ENCODE data around the gene HS3ST4. TPM values are rescaled to one million over a fixed set of nuclear protein-coding genes. Genes with fewer than 3 reads are reported as not detected.

The HS3ST4 gene
- total and polyA plus RNA-seq, 2 of the 4 experiments (the other 2 are of a cell fraction): not detected

DNA sequence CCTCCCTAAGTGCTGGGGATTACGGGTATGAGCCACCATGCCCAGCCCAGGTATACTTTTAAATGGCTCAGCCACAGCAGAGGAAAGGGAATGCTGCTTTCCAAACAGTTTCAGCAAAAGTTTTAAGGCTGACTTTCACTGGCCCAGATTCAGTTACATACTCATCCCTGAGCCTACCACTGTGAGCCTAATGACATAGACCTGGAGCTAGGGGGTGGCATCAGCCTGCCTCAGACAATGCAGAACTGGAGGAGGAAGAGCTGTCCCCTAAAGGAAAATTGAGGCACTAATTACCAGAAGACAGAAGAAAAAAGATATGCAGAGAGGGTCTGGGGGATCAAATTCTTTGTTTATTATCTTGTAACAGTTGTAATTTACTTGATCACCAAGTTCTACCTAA lies 43.9 kb downstream of the HS3ST4 start:
- Histone ChIP-seq H4K20me1 (ENCODE audit: insufficient read depth, low read length) (no peaks in the 10 kb centered on the region), H3K56ac (ENCODE audit: extremely low read depth, insufficient read depth, low read length) (no peak overlapping the region), H4K91ac (ENCODE audit: insufficient read depth, low read depth, low read length) (no peak overlapping the region), H3K23ac (ENCODE audit: low read depth, low read length) (no peak overlapping the region), H3K9me1 (ENCODE audit: insufficient read depth, low read length) (no peaks in the 10 kb centered on the region), H2BK120ac (ENCODE audit: low read depth, low read length) (no peak overlapping the region), H4K5ac (ENCODE audit: low read depth, low read length) (no peak overlapping the region), H3K18ac (ENCODE audit: low read depth, low read length) (no peak overlapping the region), H2AFZ (replicated peaks; ENCODE audit: low read length, poor library complexity) (no peak overlapping the region), H3K4ac (ENCODE audit: low read depth, low read length) (no peak overlapping the region), H2BK20ac (ENCODE audit: low read depth, low read length) (no peak overlapping the region), H3K36me3 (ENCODE audit: control insufficient read depth, insufficient read depth, low read length) (no peaks in the 10 kb centered on the region), H3K79me1 (ENCODE audit: low read depth in 1 of 2, low read length in 2 of 2) (no peaks in the 10 kb centered on the region), H3K9me3 (ENCODE audit: control insufficient read depth, insufficient read depth, low read length) (peaks cover 4% of the 10 kb centered on the region; the same call in 1 of the 2 replicates), H3K4me2 (ENCODE audit: low read depth, low read length) (no peak overlapping the region), H4K8ac (ENCODE audit: low read depth in 2 of 2, low read length in 2 of 2) (no peak overlapping the region), H3K4me1 (ENCODE audit: control insufficient read depth, insufficient read depth, low read length) (no peaks in the 10 kb centered on the region), H2AK5ac (ENCODE audit: low read depth, low read length) (no peak overlapping the region), H2AK9ac (replicated peaks; ENCODE audit: low read depth, low read length, poor library complexity) (no peak overlapping the region), H3K27me3 (ENCODE audit: control insufficient read depth, insufficient read depth, low read length) (no peaks in the 10 kb centered on the region), H2BK5ac (ENCODE audit: low read depth, low read length, poor library complexity, severe bottlenecking) (no peak overlapping the region), H3K9ac (ENCODE audit: low read depth, low read length) (no peak overlapping the region), H3K27ac (ENCODE audit: insufficient read depth, low read length) (no peak overlapping the region), H3K14ac (replicated peaks; ENCODE audit: low read depth, low read length) (no peak overlapping the region), H3K4me3 (ENCODE audit: insufficient read depth, low read depth, low read length) (no peak overlapping the region), H2BK15ac (ENCODE audit: low read depth, low read length) (no peak overlapping the region)
- CTCF ChIA-PET: no interaction called here
- ATAC-seq (ENCODE audit: low read depth): no peak
- WGBS, 2 experiments (ENCODE audit: extremely low coverage in 2 of 2, insufficient read length in 1 of 2): 20% methylated on average over 1 of the region's 1 CpG; no CpG with 5 or more reads in 1 of the 2 experiments
- in situ Hi-C loops (cut with MboI; ENCODE audit: low sequenced_read_pairs) (no loop called here), dilution Hi-C loops (cut with HindIII; ENCODE audit: low sequenced_read_pairs, unreplicated experiment) (no loop called here), intact Hi-C loops (cut with micrococcal nuclease) (no loop called here)
- POLR2A ChIA-PET (ENCODE audit: unreplicated experiment): no interaction called here
- no peak for TF ChIP-seq CHD1 (IDR thresholded peaks at IDR 0.05; ENCODE audit: low read depth, low read length)
- TF ChIP-seq, protein P1, sequence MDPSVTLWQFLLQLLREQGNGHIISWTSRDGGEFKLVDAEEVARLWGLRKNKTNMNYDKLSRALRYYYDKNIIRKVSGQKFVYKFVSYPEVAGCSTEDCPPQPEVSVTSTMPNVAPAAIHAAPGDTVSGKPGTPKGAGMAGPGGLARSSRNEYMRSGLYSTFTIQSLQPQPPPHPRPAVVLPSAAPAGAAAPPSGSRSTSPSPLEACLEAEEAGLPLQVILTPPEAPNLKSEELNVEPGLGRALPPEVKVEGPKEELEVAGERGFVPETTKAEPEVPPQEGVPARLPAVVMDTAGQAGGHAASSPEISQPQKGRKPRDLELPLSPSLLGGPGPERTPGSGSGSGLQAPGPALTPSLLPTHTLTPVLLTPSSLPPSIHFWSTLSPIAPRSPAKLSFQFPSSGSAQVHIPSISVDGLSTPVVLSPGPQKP (IDR thresholded peaks at IDR 0.05; ENCODE audit: borderline replicate concordance, low read depth, low read length): no peak
- no peak for TF ChIP-seq CEBPB (IDR thresholded peaks at IDR 0.05; ENCODE audit: low read depth, low read length)
- TF ChIP-seq, protein P2, sequence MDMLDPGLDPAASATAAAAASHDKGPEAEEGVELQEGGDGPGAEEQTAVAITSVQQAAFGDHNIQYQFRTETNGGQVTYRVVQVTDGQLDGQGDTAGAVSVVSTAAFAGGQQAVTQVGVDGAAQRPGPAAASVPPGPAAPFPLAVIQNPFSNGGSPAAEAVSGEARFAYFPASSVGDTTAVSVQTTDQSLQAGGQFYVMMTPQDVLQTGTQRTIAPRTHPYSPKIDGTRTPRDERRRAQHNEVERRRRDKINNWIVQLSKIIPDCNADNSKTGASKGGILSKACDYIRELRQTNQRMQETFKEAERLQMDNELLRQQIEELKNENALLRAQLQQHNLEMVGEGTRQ (IDR thresholded peaks at IDR 0.05; ENCODE audit: low read depth, low read length): no peak
- no peak for TF ChIP-seq MAFK (IDR thresholded peaks at IDR 0.05; ENCODE audit: low read depth, low read length)
- no peak for TF ChIP-seq FOS (IDR thresholded peaks at IDR 0.05; ENCODE audit: low read depth, low read length)
- no peak for TF ChIP-seq SMC3 (IDR thresholded peaks at IDR 0.05; ENCODE audit: low read depth, low read length)
- no peak for TF ChIP-seq RCOR1 (IDR thresholded peaks at IDR 0.05; ENCODE audit: insufficient replicate concordance, low read length)
- TF ChIP-seq, protein P3, sequence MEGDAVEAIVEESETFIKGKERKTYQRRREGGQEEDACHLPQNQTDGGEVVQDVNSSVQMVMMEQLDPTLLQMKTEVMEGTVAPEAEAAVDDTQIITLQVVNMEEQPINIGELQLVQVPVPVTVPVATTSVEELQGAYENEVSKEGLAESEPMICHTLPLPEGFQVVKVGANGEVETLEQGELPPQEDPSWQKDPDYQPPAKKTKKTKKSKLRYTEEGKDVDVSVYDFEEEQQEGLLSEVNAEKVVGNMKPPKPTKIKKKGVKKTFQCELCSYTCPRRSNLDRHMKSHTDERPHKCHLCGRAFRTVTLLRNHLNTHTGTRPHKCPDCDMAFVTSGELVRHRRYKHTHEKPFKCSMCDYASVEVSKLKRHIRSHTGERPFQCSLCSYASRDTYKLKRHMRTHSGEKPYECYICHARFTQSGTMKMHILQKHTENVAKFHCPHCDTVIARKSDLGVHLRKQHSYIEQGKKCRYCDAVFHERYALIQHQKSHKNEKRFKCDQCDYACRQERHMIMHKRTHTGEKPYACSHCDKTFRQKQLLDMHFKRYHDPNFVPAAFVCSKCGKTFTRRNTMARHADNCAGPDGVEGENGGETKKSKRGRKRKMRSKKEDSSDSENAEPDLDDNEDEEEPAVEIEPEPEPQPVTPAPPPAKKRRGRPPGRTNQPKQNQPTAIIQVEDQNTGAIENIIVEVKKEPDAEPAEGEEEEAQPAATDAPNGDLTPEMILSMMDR (conservative IDR thresholded peaks at IDR 0.05; ENCODE audit: low read depth, low read length): no peak
- no peak for DNase-seq
- no TSS peak for BruUV-seq (replicated peaks)

All from IMR-90 (cell line).